ENCODE measurements around the gene SPEG.

DNA sequence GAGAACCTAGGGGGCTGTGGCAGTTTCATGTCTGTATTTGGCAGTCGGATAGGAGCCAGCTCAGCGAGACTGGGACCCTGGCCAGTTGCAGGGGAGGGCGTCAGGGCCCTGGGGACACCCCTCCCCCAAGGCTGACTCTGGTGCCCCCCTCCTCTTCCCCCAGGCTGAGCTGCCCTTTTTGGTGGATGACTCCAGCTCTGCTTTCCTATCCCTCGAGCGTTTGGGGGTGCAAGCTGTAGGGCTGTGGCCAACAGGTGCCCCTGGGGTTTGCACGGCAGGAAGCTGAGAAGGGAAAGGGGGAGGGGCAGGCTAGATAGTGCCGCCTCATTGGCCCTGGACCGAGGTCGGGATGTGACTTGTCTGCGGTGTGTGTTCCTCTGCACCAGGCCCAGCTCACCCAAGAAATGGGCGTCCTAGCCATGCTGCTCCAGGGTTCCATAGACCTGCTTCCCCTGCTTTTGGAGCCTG, 26.4 kb downstream of the SPEG start:
- TF ChIP-seq, protein P1, sequence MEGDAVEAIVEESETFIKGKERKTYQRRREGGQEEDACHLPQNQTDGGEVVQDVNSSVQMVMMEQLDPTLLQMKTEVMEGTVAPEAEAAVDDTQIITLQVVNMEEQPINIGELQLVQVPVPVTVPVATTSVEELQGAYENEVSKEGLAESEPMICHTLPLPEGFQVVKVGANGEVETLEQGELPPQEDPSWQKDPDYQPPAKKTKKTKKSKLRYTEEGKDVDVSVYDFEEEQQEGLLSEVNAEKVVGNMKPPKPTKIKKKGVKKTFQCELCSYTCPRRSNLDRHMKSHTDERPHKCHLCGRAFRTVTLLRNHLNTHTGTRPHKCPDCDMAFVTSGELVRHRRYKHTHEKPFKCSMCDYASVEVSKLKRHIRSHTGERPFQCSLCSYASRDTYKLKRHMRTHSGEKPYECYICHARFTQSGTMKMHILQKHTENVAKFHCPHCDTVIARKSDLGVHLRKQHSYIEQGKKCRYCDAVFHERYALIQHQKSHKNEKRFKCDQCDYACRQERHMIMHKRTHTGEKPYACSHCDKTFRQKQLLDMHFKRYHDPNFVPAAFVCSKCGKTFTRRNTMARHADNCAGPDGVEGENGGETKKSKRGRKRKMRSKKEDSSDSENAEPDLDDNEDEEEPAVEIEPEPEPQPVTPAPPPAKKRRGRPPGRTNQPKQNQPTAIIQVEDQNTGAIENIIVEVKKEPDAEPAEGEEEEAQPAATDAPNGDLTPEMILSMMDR (conservative IDR thresholded peaks at IDR 0.05; ENCODE audit: low read depth, low read length), result no peak
- TF ChIP-seq EZH2 (IDR thresholded peaks at IDR 0.05; ENCODE audit: low read length, unreplicated experiment), result no peak

Measured in PC-3 (cell line).